Dermis microvascular lymphatic vessel endothelial cell (primary cell): ENCODE measurements around the gene ASTN2. TPM values are rescaled to one million over a fixed set of nuclear protein-coding genes. Genes with fewer than 3 reads are reported as not detected.

Source experiments
- DNase-seq, 2 donors: peaks; one replicate each; pipeline versions ENCODE4 v3.0.0 to v3.0.0-alpha.2; 2010; ENCODE audit warnings: low read depth in 2 of 2
- total RNA-seq: library from RNA; depleted of rRNA; stranded (reverse); fragments of >200 nt; gene quantifications from 2 replicates; pipeline ENCODE4 v1.2.1, GENCODE V29; 2014

Gene ASTN2
- total RNA-seq, 1 donor from 2014 or later, result 3.0 TPM

GRCh38 chr9:116543731-116544400 is 871.0 kb downstream of the ASTN2 start:
- no peak for DNase-seq

- no peak for DNase-seq
Measured at GRCh38 chr9:116541402-116541801, 873.5 kb downstream of the ASTN2 start.

- DNase-seq, result no peak
Measured at GRCh38 chr9:116539549-116539948, 875.3 kb downstream of the ASTN2 start.

- DNase-seq, result no peak
Measured at GRCh38 chr9:116525611-116526010, 889.2 kb downstream of the ASTN2 start.

GRCh38 chr9:116524778-116525470 is 889.9 kb downstream of the ASTN2 start:
- no peak for DNase-seq

GRCh38 chr9:116520218-116520617 is 894.6 kb downstream of the ASTN2 start:
- DNase-seq, result no peak

- no peak for DNase-seq
Measured at GRCh38 chr9:116516456-116516855, 898.4 kb downstream of the ASTN2 start.

GRCh38 chr9:116515541-116515940 is 899.3 kb downstream of the ASTN2 start:
- DNase-seq, result no peak

- DNase-seq, result no peak
Measured at GRCh38 chr9:116506685-116507084, 908.2 kb downstream of the ASTN2 start.

- no peak for DNase-seq
Measured at GRCh38 chr9:116504893-116505480, 909.9 kb downstream of the ASTN2 start.

- DNase-seq, result no peak
Measured at GRCh38 chr9:116504081-116504480, 910.8 kb downstream of the ASTN2 start.

- DNase-seq, result no peak
Measured at GRCh38 chr9:116502746-116503145, 912.1 kb downstream of the ASTN2 start.

- no peak for DNase-seq
Measured at GRCh38 chr9:116501871-116502270, 913.0 kb downstream of the ASTN2 start.

- no peak for DNase-seq
Measured at GRCh38 chr9:116499986-116500871, 914.6 kb downstream of the ASTN2 start.

GRCh38 chr9:116499434-116499833 is 915.4 kb downstream of the ASTN2 start:
- no peak for DNase-seq

GRCh38 chr9:116497095-116497890 is 917.6 kb downstream of the ASTN2 start:
- no peak for DNase-seq

- DNase-seq, result no peak
Measured at GRCh38 chr9:116496167-116496566, 918.7 kb downstream of the ASTN2 start.

GRCh38 chr9:116495725-116496124 is 919.1 kb downstream of the ASTN2 start:
- DNase-seq, result no peak

- DNase-seq, result no peak
Measured at GRCh38 chr9:116494815-116495634, 919.8 kb downstream of the ASTN2 start.

GRCh38 chr9:116493183-116493860 is 921.5 kb downstream of the ASTN2 start:
- DNase-seq, result no peak
